GM19397 (cell line): ENCODE measurements around the gene KRTAP12-1.

Source experiments
- ATAC-seq: cut with Tn5 transposase; IDR thresholded peaks from one replicate; pipeline ENCODE4 v1.9.1; 2021; ENCODE audit warnings: mild to moderate bottlenecking, moderate library complexity; ENCODE audit not compliant: unreplicated experiment

Gene KRTAP12-1, protein sequence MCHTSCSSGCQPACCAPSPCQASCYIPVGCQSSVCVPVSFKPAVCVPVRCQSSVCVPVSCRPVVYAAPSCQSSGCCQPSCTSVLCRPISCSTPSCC

DNA sequence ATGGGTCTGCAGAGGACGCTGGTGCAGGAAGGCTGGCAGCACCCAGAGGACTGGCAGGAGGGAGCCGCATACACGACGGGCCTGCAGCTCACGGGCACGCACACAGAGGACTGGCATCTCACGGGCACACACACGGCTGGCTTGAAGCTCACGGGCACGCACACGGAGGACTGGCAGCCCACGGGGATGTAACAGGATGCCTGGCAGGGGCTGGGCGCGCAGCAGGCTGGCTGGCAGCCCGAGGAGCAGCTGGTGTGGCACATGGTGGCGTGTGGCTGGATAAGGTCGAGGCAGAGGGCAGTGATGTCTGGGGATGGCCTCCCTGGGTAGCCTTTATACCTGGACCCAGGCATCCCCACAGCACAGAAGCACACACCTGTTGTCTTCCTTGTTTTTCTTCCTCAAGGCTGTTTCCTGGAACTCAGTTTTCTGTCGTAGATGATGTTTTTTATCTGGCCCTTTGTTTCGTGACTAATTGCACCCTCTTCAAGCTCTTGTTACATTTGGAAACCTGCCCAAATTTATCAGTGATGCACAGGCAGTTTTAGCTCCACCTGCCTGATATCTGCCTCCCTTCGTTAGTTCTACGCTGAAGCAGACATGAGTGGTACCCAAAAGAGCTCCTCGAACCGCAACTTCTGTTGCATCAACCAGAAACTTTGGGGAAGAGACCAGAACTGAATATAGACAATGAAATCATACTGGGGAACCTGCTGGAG, at the start of gene KRTAP12-1:
KRTAP12-1 (minus strand) TSS at position 303 of the 719 bp plus-strand sequence; CDS start at position 263, 40 bp downstream.
- ATAC-seq = no peak

DNA sequence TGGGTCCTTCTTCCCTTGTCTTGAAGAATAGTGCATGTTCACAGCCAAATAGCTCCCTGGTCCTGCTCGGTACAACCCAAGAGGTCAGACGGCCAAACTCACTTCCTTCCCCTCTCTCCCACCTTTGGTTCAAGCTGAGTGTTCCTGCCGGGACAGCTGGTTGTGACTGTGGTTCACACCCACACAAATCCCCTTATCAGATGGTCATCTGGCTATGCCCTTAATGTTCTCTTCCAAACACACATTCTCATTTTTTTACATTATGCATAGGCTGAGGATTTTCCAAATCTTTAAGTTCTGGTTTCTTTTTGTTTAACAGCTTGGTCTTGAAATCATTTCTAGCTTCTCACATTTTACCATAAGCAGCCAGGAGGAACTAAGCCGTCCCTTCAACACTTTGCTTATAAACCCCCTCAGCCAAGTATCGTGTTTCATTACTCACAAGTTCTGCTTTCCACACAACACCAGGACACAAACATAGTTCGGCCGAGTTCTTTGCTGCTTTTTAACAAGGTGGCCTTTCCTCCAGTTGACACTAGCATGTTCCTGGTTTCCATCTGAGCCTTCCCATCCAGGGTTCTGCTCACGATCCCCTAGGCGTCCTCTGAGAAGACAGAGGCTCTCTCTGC, 49.1 kb upstream of the KRTAP12-1 start:
- ATAC-seq = no peak

- no peak for ATAC-seq
Observed at GRCh38 chr21:44730028-44730395, 48.0 kb upstream of the KRTAP12-1 start.

DNA sequence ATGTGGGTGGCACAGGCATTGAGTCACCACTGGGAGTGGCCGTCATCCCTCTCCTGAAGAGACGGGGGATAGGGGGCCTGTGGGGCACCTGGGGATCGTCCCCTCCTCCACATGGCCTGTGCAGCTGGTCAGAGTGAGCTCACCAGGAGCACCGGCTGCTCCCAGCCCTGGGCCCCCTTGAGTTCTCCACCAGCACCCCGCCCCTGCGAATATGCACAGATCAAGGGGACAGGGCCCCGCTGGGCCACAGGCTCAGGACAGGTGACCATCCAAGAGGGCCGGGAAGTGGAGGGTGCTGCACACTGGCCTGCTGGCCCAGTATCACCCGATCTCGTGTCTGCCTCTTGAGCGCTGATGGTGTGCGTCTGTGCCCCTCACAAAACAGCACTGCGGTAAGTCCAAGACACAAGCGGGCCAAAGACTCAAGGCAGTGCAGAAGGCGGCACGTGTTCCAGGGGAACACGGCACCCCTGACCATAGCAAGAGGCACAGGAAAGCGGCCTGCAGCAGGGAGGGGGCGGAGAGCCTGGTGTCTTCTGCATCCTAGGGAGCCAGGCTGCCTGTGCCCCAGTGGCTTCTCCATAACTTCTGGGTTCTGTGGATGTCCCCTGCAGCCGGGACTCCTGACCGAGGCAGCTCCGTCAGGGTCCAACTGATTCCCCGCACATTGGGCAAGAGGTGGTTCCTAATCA, 47.5 kb upstream of the KRTAP12-1 start:
- ATAC-seq = no peak

GRCh38 chr21:44728716-44729115, 46.8 kb upstream of the KRTAP12-1 start:
- ATAC-seq = no peak

DNA sequence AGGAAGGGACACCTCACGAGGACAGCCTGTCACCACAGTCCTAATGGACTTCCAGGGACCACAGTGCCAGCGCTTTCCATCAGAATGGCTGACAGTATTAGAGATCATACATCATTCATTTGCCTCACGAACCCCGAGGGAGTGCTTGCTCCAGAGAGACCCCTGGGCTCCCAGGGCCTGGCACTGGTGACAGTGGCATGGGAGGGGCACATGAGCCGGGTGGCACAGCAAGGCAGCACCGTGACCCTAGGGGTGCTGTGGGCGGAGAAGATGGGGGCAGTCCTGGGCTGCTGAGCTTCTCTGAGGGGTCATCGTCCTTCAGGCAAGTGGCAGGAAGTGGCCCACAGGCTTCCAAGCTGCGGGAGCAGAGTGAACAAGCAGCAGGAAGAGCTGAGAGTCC, 45.8 kb upstream of the KRTAP12-1 start:
- no peak for ATAC-seq

DNA sequence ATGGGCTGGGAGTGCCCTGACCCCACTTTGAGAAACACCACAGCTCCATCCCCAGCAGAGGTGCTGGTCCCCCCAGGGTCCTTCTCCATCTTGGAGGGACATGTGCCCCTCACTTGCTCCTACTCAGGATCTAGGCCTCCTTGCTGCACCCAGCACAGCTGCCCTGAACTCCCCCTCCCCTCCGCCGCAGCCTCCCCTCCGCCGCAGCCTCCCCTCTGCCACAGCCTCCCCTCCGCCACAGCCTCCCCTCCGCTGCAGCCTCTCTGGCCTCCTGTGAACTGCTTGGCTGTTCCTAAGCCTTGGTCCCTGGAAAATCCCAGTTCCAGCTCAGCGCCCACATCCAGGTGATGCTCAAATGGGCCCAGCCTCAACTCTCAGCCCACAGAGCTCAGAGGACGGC, 45.4 kb upstream of the KRTAP12-1 start:
- no peak for ATAC-seq

- ATAC-seq = no peak
Observed at GRCh38 chr21:44726826-44727225, 44.9 kb upstream of the KRTAP12-1 start.

DNA sequence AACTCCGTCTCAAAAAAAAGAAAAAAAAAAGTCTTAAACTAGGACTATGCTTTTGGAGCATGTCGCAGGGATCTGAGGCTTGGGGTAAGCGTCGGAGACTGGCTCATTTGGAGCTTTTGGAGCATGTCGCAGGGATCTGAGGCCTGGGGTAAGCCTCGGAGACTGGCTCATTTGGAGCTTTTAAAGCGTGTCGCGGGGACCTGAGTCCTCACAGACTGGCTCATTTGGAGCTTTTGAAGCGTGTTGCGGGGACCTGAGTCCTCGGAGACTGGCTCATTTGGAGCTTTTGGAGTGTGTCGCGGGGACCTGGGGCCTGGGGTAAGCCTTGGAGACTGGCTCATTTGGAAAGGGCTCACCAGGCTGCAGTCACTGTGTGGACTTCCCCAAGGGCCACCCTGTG, 43.0 kb upstream of the KRTAP12-1 start:
- ATAC-seq = no peak

DNA sequence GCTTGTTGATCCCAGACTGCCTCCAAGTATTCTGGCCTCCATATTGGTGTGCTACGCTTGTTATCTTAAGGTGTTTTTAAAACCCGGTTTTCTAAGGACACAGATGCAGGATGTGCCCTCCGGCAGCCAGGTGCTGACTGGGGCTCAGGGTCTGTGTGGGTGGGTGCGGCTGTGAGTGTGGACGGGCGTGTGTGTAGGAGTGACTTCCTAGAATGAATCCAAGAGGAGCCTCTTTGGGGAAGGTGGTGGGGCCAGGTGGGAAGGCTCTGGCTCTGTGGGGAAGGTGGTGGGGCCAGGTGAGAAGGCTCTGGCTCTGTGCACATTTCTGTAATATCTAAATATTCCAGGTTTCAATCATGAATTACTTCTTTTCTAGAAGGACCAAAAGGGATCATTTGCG, 42.2 kb upstream of the KRTAP12-1 start:
- no peak for ATAC-seq

DNA sequence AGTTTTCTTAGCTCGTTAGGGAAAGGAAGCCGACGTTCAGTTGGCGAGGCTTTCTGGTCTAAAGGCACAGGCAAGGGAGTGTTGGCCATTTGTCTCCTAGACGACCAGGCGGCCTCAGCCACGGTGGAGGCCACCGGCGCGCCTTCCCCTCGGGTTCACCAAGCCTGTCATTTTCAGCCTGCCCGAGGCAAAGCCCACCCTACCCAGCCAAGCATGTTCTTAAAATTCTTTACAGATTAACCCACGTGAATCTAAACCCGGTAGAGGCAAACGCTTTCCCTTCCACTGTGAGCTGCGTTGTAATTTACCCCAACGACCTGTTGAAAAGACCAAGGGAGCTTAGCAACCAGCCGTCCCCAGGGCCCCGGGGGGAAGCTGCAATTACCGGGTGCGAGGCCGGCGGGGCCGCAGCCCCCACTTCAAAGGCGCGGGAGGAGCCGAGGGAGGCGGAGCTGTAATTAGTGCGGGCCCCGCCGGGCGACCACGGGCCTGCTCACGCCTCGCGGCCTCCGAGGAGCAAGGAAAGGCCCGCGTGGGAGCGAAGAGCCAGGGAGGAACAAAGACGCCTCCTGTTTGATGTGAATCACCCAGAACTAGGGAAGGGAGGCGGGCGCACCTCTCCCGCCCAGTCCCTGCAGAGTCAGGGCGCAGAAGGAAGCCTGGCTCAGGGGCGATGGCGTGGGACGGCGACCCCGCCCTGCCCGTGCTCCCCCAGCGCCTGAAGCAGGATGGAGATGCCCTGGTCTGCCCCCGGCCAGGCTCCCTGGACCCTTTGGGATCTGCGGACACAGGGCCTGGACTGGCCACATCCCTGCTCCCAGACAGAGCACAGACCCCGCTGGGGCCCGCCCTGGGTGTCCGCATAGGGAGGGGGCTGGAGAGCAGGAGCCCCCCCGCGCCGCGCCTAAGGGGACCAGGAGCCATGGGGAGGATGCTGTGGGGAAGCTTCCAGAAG, 41.5 kb upstream of the KRTAP12-1 start:
- no peak for ATAC-seq

GRCh38 chr21:44722731-44723130, 40.8 kb upstream of the KRTAP12-1 start:
- ATAC-seq = no peak

- no peak for ATAC-seq
Observed at GRCh38 chr21:44720170-44720569, 38.2 kb upstream of the KRTAP12-1 start.

DNA sequence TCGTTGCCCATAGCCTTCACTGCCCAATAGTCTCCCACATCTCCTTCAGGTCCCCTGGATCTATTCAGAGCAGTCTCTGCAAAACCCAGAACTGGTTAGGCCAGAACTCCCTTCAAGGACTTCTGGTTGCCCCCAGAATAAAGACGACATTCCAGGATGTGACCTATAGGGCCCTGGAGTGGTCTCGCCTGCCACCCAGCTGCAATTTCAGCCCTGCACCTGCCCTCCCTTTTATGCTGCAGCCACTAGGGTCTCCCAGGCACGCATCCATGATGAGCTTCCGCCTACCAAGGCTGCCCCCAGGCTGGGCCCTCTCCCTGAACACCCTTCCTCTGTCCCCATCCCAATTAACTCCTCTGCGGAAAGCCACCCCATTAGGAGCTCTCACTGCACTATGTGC, 36.6 kb upstream of the KRTAP12-1 start:
- ATAC-seq = no peak

GRCh38 chr21:44718093-44718492, 36.1 kb upstream of the KRTAP12-1 start:
- ATAC-seq = no peak

DNA sequence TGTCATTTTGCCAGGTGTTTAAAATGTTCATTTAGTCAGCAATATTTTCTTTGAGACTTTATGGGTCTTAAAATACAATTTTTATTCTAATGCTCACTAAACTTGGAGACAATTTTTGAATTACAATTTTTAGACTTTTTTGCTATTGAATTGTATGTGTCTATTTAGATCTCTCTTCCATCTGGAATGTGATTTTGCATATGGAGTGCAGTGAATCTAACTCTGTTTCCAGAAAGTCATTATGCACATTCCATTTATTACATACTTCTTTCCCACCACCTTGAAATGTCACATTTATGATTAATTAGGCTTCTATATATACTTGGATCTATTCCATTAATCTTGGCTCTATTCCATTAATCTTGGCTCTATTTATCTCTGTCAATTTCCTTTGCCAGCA, 35.0 kb upstream of the KRTAP12-1 start:
- no peak for ATAC-seq

- no peak for ATAC-seq
Observed at GRCh38 chr21:44714905-44715304, 32.9 kb upstream of the KRTAP12-1 start.

DNA sequence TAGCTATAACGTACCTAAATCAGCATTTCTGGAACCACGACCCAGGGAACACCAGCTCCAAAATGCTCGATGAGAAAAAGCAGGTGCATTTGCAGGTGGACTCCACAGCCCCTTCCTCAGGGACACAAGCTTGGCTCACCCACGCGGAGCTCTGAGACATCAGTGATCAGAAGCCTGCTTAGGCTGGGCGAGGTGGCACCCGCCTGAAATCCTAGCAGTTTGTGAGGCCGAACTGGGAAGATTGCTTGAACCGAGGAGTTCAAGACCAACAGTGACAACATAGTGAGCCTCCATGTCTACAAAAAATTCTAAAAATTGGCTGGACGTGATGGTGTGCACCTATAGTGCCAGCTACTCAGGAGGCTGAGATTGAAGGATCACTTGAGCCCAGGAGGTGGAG, 31.9 kb upstream of the KRTAP12-1 start:
- no peak for ATAC-seq

DNA sequence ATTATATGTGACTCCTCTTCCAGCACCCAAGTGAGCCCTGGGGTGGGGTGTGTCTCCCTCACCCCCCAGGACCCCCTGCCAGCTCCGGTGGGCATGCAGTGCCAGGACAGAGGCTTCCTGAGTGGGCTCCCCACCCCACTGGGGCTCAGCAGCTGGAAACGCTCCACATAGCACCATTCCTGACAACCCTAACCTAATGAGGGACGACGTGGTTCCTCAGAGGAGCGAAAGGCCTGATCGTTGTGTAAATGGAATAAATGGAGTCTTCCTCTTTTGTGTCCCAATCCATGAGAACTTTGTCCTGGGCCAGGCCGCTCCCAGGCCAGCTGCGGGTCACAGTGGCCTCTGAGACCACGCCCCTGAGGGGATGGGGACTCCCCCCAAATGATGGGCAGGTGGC, 31.2 kb upstream of the KRTAP12-1 start:
- no peak for ATAC-seq

- no peak for ATAC-seq
Observed at GRCh38 chr21:44712203-44713028, 30.5 kb upstream of the KRTAP12-1 start.
